GM19035 (cell line): ENCODE data around the gene PAX7.

Source experiments
- ATAC-seq: cut with Tn5 transposase; IDR thresholded peaks from one replicate; pipeline ENCODE4 v1.9.1; 2021; ENCODE audit not compliant: unreplicated experiment

Gene PAX7

GRCh38 chr1:18697541-18697940 is 66.9 kb downstream of the PAX7 start:
- ATAC-seq = no peak

GRCh38 chr1:18700530-18700929 is 69.9 kb downstream of the PAX7 start:
- no peak for ATAC-seq

- ATAC-seq = no peak
These were observed 70.5 kb downstream of the PAX7 start for GRCh38 chr1:18701183-18701582.

- ATAC-seq = no peak
These were observed 72.5 kb downstream of the PAX7 start for GRCh38 chr1:18703041-18703621.

- no peak for ATAC-seq
These were observed 75.2 kb downstream of the PAX7 start for GRCh38 chr1:18705811-18706210.

GRCh38 chr1:18707696-18708257 is 77.1 kb downstream of the PAX7 start:
- no peak for ATAC-seq

- no peak for ATAC-seq
These were observed 79.4 kb downstream of the PAX7 start for GRCh38 chr1:18710002-18710401.

GRCh38 chr1:18711003-18711402 is 80.4 kb downstream of the PAX7 start:
- ATAC-seq = no peak

GRCh38 chr1:18711536-18712251 is 81.0 kb downstream of the PAX7 start:
- no peak for ATAC-seq

- no peak for ATAC-seq
These were observed 81.6 kb downstream of the PAX7 start for GRCh38 chr1:18712252-18712600.

GRCh38 chr1:18714404-18715175 is 83.9 kb downstream of the PAX7 start:
- ATAC-seq = no peak

- ATAC-seq = no peak
These were observed 85.6 kb downstream of the PAX7 start for GRCh38 chr1:18716112-18716784.

GRCh38 chr1:18716785-18717678 is 86.4 kb downstream of the PAX7 start:
- ATAC-seq = no peak

GRCh38 chr1:18719786-18720451 is 89.3 kb downstream of the PAX7 start:
- ATAC-seq = no peak

GRCh38 chr1:18721041-18721440 is 90.4 kb downstream of the PAX7 start:
- ATAC-seq = no peak

GRCh38 chr1:18721776-18722175 is 91.1 kb downstream of the PAX7 start:
- ATAC-seq = no peak

- ATAC-seq = no peak
These were observed 91.6 kb downstream of the PAX7 start for GRCh38 chr1:18722270-18722669.

GRCh38 chr1:18723206-18723605 is 92.6 kb downstream of the PAX7 start:
- no peak for ATAC-seq

- no peak for ATAC-seq
These were observed 93.2 kb downstream of the PAX7 start for GRCh38 chr1:18723701-18724411.
